ENCODE results near the gene CHIC2.
A peak's percentile ranks its signal among the peaks of the same experiment; 100 is the strongest.
"Not testable (repeated sequence)": the region's sequence is repeated elsewhere in the genome, so short reads cannot be mapped to it uniquely, and the experiment has no call there.

CHIC2 gene

GRCh38 chr4:54064317-54065111 lies at the start of gene CHIC2:
CHIC2 (minus strand) TSS chr4:54064605; CDS start chr4:54064300, 305 bp downstream.
- peak within 1 kb of the TSS; percentile 91 for H2AFZ ChIP-seq (ENCODE audit: low read length)

GRCh38 chr4:54113206-54113605 lies 48.8 kb upstream of the CHIC2 start:
- H3K4me2 ChIP-seq (ENCODE audit: low read depth, low read length); H3K4me3 ChIP-seq (ENCODE audit: low read length); H3K9me3 ChIP-seq (replicated peaks; ENCODE audit: insufficient read depth, low read length); H4K20me1 ChIP-seq (ENCODE audit: insufficient read depth, low read length); H2AFZ ChIP-seq (ENCODE audit: low read length); H3F3A ChIP-seq (ENCODE audit: insufficient read depth, low read length); H3K4me1 ChIP-seq (ENCODE audit: low read length); H3K36me3 ChIP-seq (replicated peaks; ENCODE audit: insufficient read depth, low read length); H3K27me3 ChIP-seq (replicated peaks; ENCODE audit: insufficient read depth, low read length); H3K79me2 ChIP-seq (ENCODE audit: low read length); DNase-seq; H3K27ac ChIP-seq (ENCODE audit: low read length); H3K9me2 ChIP-seq (replicated peaks; ENCODE audit: insufficient read depth, low read length); H3K9ac ChIP-seq (ENCODE audit: low read length): not testable (repeated sequence)

More at GRCh38 chr4:54064317-54065111, at the start of gene CHIC2:
- Histone ChIP-seq H3K4me3 (ENCODE audit: low read length) (peak within 1 kb of the TSS; percentile 85), H3F3A (ENCODE audit: insufficient read depth, low read length) (no peaks in the 10 kb centered on the region; the same call in 1 of the 2 replicates), H3K9me3 (replicated peaks; ENCODE audit: insufficient read depth, low read length) (no peaks in the 10 kb centered on the region), H3K36me3 (replicated peaks; ENCODE audit: insufficient read depth, low read length) (no peaks in the 10 kb centered on the region; the same call in 1 of the 2 replicates), H3K9ac (ENCODE audit: low read length) (peak within 1 kb of the TSS; percentile 97), H4K20me1 (ENCODE audit: insufficient read depth, low read length) (peaks cover 13% of the 10 kb centered on the region; the same call in 1 of the 2 replicates), H3K27me3 (replicated peaks; ENCODE audit: insufficient read depth, low read length) (no peaks in the 10 kb centered on the region), H3K4me2 (ENCODE audit: low read depth, low read length) (peak within 1 kb of the TSS; percentile 79), H3K79me2 (ENCODE audit: low read length) (peaks cover 48% of the 10 kb centered on the region), H3K9me2 (replicated peaks; ENCODE audit: insufficient read depth, low read length) (no peaks in the 10 kb centered on the region), H3K4me1 (ENCODE audit: low read length) (peaks cover 13% of the 10 kb centered on the region), H3K27ac (ENCODE audit: low read length) (peak within 1 kb of the TSS; percentile 77; the same call in 1 of the 2 replicates)
- peak; percentile 97 for DNase-seq
- no peak for TF ChIP-seq EZH2phosphoT487 (IDR thresholded peaks at IDR 0.05; ENCODE audit: low read length)
- TF ChIP-seq CTCF (IDR thresholded peaks at IDR 0.05; ENCODE audit: low read length) = no peak
- no peak for TF ChIP-seq EZH2 (optimal IDR thresholded peaks at IDR 0.05; ENCODE audit: low read depth, low read length)

GRCh38 chr4:54110019-54110416 lies 45.6 kb upstream of the CHIC2 start:
- Histone ChIP-seq H2AFZ (ENCODE audit: low read length) (no peak overlapping the region), H3K27me3 (replicated peaks; ENCODE audit: insufficient read depth, low read length) (no peaks in the 10 kb centered on the region), H3K4me3 (ENCODE audit: low read length) (no peak overlapping the region), H3K36me3 (replicated peaks; ENCODE audit: insufficient read depth, low read length) (no peaks in the 10 kb centered on the region), H3K9me2 (replicated peaks; ENCODE audit: insufficient read depth, low read length) (no peaks in the 10 kb centered on the region), H3K9me3 (replicated peaks; ENCODE audit: insufficient read depth, low read length) (no peaks in the 10 kb centered on the region), H3K27ac (ENCODE audit: low read length) (no peak overlapping the region), H3K4me1 (ENCODE audit: low read length) (no peaks in the 10 kb centered on the region), H3K79me2 (ENCODE audit: low read length) (no peaks in the 10 kb centered on the region), H3K9ac (ENCODE audit: low read length) (no peak overlapping the region), H3F3A (ENCODE audit: insufficient read depth, low read length) (no peaks in the 10 kb centered on the region), H3K4me2 (ENCODE audit: low read depth, low read length) (no peak overlapping the region), H4K20me1 (ENCODE audit: insufficient read depth, low read length) (no peaks in the 10 kb centered on the region)
- no peak for DNase-seq
- no peak for TF ChIP-seq EZH2phosphoT487 (IDR thresholded peaks at IDR 0.05; ENCODE audit: low read length)
- TF ChIP-seq EZH2 (optimal IDR thresholded peaks at IDR 0.05; ENCODE audit: low read depth, low read length) = no peak
- no peak for TF ChIP-seq CTCF (IDR thresholded peaks at IDR 0.05; ENCODE audit: low read length)

Measured in MM.1S (cell line).